Breast epithelium (tissue), 3 donors: ENCODE measurements around the gene RHOBTB1.

ENCODE experiments used
- CTCF ChIP-seq, 3 donors: fragments of 450-650 bp; IDR thresholded peaks; one replicate each; pipeline ENCODE4 v1.5.1; 2016 to 2017; ENCODE audit warnings: antibody characterized with exemption in 3 of 3, mild to moderate bottlenecking in 3 of 3, moderate library complexity in 3 of 3
- POLR2A ChIP-seq: fragments of 450-650 bp; IDR thresholded peaks from one replicate; pipeline ENCODE4 v1.6.1; 2016; ENCODE audit warnings: antibody characterized with exemption, mild to moderate bottlenecking, moderate library complexity
- POLR2AphosphoS5 ChIP-seq, 3 donors: sonication (generic); formaldehyde crosslinking; IDR thresholded peaks; one replicate each; pipeline ENCODE4 v1.6.1; 2017; ENCODE audit warnings: antibody characterized with exemption in 3 of 3

DNA sequence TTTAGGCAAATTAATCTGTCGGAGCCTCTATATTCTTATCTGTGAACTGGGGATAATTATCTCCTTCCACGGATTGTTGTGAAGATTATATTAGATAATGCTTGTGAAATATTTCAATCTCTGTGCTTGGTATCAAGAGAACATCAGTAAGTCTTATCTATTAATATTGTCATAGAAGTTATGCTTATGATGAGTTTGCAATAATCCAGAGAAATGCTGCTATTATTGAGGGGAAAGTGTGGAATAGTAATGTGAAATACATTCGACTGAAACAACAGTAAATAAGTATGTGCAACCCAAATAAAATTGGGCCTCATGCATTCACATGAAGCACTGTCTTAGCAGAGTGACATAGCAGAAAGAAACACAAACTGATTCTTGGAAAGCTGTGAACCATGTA, 13.7 kb downstream of the RHOBTB1 start:
- TF ChIP-seq POLR2A (no peak), CTCF (IDR thresholded peaks at IDR 0.05) (no peak), POLR2AphosphoS5 (IDR thresholded peaks at IDR 0.05) (no peak)
